Activated naive CD4-positive, alpha-beta T cell treated with anti-CD3 and anti-CD28 coated beads, Interleukin-2, amount 50 U/mL, for 16 hours (primary cell): Measurements from ENCODE around the gene PPM1E.
"Not testable (repeated sequence)": the region's sequence is repeated elsewhere in the genome, so short reads cannot be mapped to it uniquely, and the experiment has no call there.

Experiments used
- DNase-seq: peaks from one replicate; pipeline ENCODE4 v3.0.0-alpha.2; 2020

Gene PPM1E

DNA sequence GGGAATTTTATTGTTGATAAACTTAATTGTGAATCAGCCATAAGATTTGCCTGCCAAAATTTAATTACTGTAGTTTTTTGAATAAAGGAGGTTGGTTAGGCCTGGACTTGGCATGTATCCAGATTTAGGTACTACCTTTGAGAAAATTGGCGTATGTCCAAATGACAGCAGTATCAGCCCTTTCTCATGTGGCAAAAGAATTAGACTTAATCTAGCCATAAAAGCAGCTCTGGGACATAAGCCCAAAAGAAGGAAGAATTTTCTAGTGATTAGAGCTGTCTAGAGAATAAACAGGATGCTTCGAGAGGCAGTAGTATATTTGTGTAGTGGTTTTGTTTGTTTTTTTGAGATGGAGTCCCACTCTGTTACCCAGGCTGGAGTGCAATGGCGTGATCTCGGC, 27.7 kb downstream of the PPM1E start:
- no peak for DNase-seq

DNA sequence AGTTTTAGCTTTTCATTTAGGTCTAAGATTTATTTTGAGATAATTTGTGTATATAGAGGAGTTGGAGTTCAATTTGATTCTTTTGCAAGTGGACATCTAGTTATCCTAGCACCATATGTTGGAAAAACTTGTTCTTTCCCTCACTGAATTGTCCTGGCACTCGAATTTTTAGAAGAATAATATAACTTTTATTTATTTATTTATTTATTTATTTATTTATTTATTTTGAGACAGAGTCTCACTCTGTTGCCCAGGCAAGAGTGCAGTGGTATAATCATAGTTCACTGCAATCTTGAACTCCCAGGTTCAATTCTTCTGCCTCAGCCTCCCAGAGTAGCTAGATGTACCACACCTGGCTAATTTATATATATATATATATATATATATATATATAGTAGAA, 29.4 kb downstream of the PPM1E start:
- DNase-seq = no peak

DNA sequence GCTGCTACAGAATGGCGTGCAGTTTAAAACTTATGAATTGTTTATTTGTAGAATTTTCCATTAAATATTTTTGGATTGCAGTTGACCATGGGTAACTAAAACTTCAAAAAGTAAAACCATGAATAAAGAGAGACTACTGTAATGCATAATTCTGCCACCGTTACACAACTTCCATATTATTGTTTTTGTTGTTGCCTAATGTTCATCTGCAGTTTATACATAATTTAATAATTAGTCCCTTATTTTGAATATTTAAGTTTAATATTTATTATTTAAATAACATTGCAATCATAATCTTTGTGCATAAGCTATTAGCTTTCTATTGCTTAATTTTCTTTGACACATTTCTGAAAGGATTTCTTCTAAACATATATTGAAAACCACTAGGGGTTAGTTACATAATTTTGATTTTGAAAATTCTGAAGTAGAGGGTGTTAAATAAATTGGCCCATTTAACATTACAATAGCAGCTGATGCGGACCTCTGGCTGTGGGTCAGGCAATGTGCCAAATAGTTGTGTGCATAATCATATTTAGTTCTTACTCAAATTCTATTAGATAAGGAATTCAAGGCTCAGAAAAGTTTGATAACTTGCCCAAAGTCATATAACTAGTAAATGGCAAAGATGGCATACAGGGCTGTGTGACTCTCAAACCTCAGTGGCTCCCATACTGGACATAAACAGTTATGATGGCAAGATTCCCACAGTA, 31.1 kb downstream of the PPM1E start:
- no peak for DNase-seq

DNA sequence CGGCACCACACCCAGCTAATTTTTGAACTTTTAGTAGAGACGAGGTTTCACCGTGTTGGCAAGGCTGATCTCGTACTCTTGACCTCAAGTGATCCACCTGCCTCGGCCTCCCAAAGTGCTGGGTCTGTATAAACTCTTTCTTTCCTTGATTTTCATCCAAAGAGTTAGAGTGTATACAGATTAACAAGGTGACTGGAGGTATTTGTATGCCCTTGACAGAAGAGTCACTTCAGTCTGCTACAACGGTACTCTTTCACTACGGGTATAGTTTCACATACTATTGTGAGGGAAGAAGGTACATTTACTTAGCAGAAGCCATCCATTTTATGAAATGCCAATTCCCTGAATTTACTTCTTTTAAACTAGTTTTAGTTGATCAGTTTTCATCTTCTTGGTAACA, 32.5 kb downstream of the PPM1E start:
- DNase-seq = no peak

DNA sequence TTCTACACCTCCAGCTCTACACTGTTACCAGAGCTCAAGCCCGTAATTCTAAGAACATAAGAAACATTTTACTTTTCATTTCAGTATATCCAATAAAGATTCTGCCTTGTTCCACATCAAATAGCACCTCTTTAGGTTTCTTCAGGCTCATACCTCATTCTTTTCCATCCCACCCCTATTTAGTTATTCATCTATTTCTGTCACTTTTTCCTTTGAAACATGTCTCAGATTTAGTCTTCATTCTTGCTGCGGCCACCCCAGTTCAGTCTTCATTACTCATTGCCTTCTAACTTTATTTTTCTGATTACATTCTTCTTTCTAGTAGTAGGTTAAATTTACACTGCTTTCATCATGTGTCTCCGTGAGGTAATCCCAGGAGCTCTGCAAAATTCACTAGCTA, 33.5 kb downstream of the PPM1E start:
- DNase-seq = no peak

DNA sequence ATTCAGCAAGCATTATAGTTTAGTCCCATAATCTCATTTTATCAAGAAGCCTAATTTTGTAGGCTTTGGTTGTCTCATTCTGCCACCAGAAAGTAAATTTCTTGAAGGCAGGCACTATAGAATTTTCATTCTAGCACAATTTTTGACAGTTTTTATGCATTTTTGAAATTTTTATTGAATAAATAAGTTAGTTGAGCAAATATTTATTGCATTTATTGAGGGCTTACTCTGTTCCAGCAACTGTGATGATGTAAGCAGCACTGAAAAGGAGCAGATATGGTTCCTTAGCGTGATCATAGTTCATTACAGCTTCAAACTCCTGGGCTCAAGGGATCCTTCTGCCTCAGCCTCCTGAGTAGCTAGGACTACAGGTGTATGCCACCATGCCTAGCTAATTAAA, 34.2 kb downstream of the PPM1E start:
- DNase-seq = no peak

DNA sequence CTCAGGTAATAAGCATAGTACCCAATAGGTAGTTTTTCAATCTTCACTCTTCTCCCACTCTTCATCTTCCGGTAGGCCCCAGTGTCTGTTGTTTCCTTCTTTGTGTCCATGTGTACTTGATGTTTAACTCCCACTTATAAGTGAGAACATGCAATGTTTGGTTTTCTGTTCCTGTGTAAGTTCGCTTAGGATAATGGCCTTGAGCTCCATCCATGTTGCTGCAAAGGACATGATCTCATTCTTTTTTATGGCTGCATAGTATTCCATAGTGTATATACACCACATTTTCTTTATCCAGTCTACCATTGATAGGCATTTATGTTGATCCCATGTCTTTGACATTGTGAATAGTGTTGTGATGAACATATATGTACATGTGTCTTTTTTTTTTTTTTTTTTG, 38.9 kb downstream of the PPM1E start:
- not testable (repeated sequence) for DNase-seq

DNA sequence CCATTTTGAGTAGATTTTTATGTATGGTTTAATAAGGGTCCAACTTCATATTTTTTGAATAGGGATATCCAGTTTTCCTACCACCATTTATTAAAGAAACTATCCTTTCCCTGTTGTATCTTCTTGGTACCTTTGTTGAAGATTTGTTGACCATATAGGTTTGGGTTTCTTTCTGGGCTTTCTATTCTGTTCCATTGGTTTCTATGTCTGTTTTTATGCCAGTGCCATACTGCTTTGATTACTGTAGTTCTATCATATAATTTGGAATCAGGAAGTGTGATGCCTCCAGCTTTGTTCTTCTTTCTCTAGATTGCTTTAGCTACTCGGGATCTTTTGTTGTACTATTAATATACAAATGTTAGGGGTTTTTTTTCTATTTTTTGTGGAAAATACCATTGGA, 46.5 kb downstream of the PPM1E start:
- DNase-seq = no peak

DNA sequence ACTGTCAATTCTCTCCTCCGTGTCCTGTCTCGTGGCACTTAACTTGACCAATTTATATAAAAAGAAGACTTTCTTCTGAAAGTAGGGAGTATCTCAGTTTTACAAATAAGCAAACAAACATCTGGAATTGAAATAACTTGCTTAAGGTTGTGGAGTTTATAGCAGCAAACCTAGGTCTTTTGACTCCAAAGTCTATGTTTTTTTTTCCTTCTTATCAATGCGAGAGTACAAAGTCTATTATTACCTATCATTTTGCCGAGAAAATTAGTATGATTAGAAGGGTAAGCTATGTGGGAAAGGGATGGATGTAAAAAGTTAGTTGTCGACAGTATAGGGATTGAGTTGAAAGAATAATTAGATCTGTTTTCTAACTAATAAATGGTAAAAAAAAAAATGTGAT, 50.4 kb downstream of the PPM1E start:
- no peak for DNase-seq

DNA sequence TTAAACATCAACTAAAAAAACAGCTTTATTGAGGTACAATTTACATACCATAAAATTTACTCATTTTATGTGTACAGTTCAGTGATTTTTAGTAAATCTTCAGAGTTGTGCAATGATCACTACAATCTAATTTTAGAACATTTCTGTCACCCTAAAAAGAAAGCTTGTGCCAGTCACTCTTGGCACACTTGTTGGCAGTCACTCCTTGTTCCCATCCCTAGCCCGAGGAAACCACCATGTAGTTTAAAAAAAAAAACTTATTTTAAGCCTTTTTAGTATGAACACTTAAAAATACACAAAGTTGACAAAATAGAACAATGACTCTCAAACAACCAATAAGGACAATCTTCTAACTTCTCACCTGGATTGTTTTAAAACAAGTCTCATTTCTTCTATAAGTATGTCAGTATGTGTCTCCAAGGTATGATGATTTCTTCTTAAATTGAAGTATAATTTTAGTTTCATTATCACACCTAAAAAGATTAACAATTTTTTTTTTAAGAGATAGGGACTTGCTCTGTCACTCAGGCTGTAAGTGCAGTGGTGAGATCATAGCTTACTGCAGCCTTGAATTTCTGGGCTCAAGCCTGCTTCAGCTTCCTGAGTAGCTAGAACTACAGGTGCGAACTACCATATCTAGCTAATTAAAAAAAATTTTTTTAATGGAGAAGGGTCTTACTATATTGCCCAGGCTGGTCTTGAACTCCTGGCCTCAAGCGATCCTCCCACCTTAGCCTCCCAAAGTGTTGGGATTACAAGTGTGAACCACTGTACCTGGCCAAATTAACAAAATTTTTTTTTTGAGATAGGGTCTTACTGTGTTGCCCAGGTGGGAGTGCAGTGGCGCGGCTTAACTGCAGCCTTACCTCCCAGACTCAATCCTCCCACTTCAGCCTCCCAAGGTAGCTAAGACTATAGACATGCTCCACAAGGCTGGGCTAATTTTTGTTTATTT, 53.2 kb downstream of the PPM1E start:
- no peak for DNase-seq

DNA sequence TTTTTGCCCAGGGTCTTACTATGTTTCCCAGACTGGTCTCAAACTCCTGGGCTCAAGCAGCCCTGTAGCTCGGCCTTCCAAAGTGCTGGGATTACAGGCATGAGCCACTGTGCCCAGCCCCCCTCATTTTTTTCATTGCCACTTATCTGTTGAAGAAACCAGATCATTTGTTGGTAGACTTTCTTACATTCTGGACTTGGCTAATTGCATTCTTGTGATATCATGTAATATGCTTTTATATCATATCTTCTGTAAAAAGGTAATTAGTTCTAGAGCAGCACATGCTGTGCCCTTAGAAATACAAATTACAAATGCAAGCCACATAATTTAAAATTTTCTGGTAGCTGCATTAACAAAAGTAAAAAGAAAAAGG, 53.9 kb downstream of the PPM1E start:
- DNase-seq = no peak

DNA sequence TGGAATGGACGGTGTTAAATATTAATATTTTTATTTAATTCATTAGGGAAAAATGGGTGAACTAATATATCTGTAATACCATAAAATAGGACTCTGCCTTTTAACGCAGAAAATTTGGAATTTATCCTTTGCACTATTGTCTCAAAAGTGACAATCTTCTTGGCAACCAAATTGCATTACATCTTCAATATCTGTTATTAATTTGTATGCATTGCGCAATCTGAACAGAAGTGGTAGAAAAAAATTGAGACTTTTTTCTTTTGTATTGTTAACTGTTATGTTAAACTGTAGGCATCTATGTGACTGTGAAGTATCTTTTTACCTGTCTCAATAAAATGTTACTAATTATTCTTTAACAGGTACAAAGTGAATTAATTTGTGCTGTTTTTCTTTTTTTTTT, 55.6 kb downstream of the PPM1E start:
- DNase-seq = no peak

DNA sequence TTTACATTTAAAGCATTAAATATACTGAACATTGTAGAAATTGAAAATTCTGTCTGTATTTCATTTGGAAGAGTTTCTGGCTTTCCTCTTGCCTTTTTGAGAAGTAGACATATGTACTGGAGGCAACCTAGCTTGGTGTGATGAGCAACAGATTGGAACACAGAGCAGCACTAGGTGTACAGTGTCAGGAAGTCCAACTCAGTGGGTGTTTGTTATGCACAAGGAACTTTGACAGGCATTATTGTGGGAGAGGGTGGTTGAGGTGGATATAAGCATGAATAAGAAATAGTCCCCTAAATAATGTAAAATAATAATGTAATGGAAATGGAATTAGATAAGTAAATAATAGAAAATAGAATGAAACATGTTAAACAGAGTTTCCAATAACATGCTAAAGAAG, 58.1 kb downstream of the PPM1E start:
- no peak for DNase-seq

DNA sequence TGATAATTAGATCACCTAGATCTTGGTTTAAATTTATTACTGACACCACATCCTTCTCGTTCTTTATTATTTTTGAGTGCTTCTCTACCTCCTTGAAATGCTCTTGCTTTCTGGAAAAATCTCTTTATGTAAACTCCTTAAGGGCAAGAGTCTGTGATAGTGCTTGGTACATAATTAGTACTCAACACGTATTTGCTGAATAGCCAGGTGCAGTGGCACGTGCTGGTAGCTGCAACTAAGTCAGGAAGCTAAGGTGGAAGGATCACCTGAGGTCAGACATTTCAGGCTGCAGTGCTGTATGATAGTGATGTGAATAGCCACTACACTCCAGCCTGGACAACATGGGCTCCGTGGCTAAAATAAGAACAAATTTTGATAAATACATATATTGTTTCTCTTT, 63.0 kb downstream of the PPM1E start:
- no peak for DNase-seq

DNA sequence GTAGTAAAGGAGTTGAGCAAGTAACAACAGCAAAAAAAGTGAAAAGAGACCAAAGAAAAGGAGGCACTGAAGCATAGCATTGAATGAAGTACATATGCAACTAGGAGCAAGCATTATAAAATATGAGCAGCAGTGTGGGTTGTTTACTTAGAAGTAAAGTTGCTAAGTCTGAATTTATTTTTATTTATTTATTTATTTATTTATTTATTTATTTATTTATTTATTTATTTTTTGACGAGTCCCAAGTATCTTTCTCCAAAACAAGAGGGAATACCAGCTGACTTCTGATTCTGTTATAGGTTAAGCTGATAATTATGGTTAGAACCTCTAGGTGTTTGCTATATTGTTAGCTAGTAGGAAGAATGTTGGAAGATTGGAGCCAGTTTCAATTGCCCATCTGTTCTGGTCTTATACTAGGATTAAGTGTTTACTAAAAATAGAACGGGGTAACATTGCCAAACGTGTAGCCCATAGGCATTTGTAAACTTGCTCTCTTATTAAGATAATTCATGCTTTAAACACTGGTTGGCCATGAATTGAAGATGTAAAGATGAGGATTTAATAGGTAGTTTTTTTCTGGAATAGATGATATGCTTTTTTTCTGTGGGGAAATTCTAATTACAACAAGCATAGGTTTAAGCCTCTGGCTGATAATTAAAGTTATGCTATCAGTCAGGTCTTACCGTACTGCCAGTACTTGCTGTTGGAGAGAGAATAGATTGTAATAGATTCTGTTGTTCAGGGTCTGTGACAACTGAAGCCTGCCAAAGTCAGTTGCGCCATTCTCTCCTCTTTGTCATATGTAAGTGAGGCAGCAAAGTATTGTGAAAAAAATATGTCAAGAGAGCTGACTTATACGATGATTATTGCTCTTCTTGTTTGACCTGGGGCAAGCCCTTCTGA, 66.7 kb downstream of the PPM1E start:
- no peak for DNase-seq

DNA sequence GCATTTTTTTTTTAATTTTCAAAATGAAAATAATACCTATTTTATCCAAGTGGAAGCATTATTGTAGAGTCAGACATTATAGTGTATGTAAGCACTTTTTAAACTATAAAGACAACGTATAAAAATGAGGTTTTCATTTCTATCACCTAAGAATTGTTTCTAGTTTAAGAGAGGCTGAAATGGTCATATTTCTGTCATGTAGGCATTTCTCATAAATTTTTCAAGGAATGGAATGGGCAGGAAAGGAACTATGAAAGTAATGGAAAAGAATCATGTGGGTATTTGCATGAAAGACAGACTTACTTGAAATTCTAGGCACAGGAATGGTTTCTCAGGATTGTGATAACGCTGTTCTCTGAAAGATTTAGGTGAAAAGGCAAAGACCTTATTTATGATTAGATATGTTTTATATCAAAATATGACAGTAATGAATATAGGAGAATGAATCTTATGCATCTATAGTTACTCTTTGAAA, 67.4 kb downstream of the PPM1E start:
- no peak for DNase-seq

DNA sequence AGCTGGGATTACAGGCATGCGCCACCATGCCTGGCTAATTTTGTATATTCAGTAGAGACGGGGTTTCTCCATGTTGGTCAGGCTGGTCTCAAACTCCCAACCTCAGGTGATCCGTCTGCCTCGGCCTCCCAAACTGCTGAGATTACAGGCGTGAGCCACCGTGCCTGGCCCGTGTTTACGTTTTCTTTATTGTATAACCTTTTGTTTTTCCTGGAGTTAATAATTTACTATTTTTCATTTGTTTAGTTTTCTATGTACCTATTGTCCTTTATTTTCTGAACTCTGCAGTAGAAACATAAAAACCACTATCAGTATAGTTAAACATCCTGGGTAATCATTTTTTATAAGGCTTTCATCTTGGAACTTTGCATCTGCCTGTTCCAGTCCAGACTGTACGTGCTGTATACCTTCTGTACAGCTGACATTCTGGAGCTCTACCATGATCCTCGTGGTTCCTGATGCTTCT, 73.6 kb downstream of the PPM1E start:
- DNase-seq = no peak

DNA sequence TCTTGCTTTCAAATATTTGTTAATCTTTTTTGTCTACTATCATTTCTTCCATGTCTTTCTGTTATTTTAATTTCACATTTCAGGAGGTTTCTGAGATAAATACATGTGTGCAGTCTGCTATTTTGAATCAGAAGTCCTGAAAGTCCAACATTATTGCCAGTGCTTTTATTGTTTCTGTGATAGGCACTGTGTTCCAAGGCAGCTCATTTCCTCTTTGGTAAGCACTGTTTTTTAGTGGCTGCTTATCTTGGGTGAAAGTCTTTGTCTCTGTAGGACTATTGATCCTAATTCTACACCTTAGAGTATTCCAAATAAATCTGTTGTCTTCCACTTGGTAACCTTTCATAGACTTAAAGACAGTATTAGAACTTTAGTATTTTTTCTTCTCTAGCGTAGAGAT, 76.1 kb downstream of the PPM1E start:
- DNase-seq = no peak

DNA sequence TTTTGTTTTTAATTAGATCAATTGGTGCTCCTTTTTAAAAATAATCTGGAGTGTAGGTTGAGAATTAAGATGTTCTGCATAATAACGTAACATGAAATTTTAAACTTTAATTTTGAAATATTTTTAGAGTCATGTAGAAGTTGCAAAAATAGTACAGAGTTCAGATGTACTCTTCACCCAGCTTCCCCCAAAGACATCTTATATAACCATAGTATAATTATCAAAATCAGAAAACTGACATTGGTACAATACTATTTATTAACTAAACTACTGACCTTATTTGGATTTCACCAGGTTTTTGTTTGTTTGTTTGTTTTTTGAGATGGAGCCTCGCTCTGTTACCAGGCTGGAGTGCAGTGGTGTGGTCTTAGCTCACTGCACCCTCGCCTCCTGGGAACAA, 76.9 kb downstream of the PPM1E start:
- DNase-seq = no peak

DNA sequence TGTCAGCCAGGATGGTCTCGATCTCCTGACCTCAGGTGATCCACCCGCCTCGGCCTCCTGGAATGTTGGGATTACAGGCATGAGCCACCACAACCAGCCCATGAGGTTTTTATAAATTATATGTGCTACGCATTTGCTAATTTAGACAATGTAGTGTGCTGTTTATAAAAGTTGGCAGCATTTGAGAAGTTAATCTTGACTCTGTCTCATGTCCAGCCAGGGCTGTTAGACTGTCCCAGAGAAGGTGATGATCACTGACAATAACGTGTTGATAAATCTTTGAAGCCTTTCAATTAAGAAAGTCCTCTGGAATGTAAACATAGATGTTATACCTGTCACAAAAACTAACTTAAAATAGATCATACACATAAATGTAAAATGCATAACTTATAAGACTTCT, 82.0 kb downstream of the PPM1E start:
- DNase-seq = no peak

DNA sequence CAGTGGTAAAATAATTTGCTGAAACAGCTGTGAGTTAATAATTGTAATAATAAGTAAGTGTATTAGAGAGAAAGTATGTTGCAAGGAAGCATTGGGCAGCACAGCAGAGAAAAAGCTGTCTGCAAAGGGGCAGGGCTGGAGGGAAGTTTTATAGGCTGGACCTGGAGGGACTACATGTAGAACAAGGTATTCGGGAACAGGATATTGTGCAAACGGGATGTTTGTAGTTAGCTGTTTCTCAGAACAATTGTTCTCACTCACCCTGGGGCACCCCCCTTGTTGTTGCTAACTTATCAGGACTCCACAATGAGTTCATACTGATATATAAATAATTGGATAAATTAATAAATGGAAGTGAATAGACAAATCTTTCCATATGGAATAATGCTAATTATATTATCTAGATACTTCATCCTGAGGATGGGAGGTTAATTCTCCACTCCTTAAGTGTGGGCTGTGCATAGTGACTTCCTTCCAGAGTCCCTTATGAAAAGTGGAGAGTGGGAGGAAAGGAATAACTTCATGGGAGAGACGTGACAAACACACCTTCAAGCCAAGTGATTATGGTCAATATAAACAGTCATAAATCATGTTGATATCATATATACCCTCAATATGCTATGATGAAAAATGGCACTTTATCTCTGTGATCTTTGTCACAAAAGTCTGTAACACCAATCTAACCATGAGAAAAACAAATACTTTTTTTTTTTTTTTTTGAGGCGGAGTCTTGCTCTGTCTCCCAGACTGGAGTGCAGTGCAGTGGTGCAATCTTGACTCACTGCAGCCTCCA, 85.4 kb downstream of the PPM1E start:
- DNase-seq = no peak

DNA sequence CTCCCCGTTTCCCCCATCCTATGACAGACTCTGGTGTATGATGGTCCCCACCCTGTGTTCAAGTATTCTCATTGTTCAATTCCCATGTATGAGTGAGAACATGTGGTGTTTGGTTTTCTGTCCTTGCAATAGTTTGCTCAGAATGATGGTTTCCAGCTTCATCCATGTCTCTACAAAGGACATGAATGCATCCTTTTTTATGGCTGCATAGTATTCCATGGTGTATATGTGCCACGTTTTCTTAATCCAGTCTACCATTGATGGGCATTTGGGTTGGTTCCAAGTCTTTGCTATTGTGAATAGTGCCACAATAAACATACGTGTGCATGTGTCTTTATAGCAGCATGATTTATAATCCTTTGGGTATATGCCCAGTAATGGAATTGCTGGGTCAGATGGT, 90.8 kb downstream of the PPM1E start:
- DNase-seq = not testable (repeated sequence)
